NCI-H748 (cell line): Measurements from ENCODE around the gene ZNF426.
"Not testable (repeated sequence)": the region's sequence is repeated elsewhere in the genome, so short reads cannot be mapped to it uniquely, and the experiment has no call there.

ENCODE experiments used
- DNase-seq: peaks from one replicate; lab custom pipeline; 2025; ENCODE audit not compliant: unreplicated experiment; lab: John Stamatoyannopoulos, UW

The ZNF426 gene

DNA sequence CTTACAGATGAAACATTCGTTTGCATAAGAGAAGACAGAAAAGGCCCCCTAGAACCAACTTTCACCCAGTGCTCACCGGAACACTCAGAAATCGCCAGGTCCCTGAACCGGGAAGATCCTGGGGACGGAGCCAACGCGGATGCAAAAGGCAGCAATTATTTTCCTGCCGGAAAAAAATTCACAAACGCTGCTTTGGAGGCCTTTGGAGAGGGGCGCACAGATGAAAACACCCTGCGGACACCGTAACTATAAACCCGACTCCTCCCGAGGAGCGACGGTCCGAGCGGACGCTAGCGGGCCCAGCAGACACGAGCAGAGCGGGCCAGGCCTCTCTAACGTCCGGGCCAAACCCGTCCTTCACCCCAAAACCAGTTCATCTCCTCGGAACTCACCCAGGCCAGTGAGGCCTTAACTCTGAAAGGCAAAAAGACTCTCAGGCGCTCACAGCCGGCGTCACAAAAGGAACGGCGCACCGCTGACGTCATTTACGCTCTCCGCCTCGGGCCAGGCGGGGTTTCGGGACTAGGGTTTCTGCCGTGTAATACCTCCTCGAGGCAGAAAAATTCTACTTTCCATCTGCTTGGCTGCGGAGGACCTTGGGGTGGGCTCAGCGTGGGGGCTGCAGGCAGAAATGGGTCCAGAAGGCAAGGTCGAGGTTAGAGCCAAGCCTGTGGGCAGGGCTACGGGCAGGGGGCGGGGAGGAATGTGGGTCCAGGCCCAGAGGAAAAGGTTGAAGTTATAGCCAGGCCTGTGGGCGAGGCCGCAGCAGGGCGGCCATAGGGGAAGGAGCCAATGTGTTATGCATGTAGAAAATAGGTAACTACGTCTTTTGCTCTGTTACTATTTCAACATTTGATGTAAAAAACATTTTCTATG lies at the start of gene ZNF426:
ZNF426 (minus strand) TSS at position 463 of the 876 bp plus-strand sequence. CDS start 2,413 bp downstream, outside the sequence.
- DNase-seq, result peak; percentile 83

GRCh38 chr19:9586764-9587163 lies 48.3 kb upstream of the ZNF426 start:
- peak; percentile 75 for DNase-seq

- DNase-seq, result peak; percentile 87
Observed at GRCh38 chr19:9584073-9584833, 45.8 kb upstream of the ZNF426 start, which contains the start of gene ZNF121. ZNF121 (minus strand) TSS chr19:9584504; CDS start chr19:9568097, 16,407 bp downstream.

GRCh38 chr19:9582081-9582725 lies 43.8 kb upstream of the ZNF426 start:
- DNase-seq, result not testable (repeated sequence)

DNA sequence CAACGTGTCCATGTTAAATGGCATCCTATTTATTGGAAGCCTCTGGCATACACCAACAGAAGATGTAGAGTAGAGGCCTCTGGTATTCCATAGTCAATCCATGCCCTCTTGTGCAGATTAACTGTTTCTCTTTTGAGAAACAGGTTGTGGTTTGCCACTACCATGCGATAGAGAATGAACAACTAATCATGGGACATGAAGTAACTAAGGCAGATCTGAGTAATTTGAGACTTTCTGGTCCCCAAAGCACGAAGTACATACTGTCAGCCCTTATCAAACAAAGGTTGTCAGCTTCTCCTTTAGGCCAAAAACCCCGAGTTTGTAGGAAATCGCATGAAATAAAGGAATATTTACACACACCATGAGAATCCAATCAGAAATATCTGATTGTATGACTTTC lies 42.3 kb upstream of the ZNF426 start:
- no peak for DNase-seq

GRCh38 chr19:9570255-9570654 lies 31.8 kb upstream of the ZNF426 start:
- no peak for DNase-seq

DNA sequence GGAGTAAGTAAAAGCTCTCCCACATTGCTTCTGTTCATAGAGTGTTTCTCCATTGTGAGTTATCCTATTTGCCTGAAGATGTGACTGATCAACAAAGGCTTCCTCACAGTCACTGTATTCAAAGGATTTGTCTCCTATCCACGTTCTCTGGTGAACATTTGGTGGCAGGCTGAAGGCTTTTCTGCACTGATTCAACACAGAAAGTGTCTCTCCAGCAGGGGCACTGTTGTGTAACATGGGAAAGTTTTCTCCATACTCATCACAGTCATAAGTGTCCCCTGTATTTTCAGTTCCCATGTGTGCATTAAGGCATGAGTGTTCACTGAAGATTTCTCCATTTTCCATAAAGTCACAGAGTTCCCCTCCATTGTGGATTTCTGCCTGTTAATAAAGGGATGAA lies 28.3 kb upstream of the ZNF426 start:
- DNase-seq, result no peak

DNA sequence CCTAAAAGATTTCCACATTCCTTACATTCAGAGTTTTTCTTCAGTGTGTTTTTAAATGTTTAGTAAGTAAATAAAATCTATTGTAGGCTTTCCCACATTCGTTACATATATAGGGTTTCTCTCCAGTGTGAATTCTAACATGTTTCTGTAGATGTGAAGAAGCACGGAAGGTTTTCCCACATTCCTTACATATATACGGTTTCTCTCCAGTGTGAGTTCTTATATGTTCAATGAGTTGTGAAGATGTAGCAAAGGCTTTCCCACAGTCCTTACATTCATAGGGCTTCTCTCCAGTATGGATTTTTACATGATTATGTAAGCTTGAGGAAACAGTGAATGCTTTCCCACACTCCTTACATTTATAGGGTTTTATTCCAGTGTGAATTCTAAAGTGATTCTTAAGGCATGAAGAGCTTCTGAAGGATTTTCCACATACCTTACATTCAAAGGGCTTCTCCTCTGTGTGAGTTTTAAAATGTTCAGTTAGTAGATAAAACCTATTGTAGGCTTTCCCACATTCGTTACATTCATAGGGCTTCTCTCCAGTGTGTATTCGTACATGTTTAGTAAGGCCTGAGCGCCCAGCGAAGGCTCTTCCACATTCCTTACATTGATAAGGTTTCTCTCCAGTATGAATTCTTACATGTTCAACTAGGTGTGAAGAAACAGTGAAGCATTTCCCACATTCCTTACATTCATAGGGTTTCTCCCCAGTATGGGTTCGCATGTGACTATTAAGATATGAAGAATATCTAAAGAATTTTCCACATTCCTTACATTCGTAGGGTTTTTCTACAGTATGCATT lies 27.7 kb upstream of the ZNF426 start:
- peak; percentile 15 for DNase-seq

DNA sequence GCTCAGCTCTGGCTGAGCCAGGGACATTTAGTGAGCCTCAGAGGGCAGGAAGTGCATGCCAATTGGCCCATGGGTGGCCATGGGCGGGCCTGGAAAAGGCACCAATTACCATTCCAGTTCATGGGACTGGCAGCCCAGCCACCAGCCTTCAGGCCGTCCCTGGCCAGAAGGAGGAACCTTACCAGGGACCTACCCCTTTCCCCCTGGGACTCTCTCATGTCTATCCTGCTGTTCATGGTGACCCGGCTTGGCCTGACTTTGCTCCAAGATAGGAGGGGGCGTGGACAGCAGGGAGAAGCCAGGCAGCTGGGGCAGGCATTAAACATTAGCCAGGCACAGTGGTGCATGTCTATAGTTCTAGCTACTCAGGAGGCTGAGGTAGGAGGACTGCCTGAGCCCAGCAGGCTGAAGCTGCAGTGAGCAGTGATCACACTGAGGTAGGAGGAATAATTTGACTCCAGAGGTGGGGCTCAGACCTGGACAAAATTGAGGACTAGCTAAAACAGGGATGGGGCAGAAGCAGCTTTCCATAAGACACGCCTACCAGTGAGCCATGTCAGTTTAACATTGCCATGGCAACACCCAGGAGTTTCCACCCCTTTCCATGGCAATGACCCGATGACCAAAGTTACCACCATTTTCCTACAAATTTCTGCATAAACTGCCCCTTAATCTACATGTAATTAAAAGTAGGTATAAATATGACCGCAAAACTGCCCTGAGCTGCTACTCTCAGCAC lies 14.3 kb upstream of the ZNF426 start:
- DNase-seq, result no peak

DNA sequence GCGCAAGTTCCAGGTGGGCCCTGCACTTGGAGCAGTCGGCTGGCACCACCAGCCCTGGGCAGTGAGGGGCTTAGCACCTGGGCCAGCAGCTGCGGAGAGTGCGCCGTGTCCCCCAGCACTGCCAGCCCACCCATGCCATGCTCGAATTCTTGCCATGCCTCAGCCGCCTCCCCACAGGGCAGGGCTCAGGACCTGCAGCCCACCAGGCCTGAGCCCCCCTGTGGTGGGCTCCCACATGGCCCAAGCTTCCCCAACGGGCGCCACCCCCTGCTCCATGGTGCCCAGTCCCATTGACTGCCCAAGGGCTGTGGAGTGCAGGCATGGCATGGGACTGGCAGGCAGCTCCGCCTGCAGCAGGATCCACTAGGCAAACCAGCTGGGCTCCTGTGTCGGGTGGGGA lies 9.4 kb upstream of the ZNF426 start:
- DNase-seq, result no peak

DNA sequence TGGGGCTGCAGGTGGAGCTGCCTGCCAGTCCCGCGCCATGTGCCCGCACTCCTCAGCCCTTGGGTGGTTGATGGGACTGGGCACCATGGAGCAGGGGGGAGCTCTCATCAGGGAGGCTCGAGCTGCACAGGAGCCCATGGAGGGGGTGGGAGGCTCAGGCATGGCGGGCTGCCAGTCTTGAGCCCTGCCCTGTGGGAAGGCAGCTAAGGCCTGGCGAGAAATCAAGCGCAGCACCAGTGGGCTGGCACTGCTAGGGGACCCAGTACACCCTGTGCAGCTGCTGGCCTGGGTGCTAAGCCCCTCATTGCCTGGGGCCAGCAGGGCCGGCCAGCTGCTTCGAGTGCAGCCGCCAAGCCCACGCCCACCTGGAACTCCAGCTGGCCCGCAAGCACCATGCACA lies 2.8 kb upstream of the ZNF426 start:
- DNase-seq, result not testable (repeated sequence)

DNA sequence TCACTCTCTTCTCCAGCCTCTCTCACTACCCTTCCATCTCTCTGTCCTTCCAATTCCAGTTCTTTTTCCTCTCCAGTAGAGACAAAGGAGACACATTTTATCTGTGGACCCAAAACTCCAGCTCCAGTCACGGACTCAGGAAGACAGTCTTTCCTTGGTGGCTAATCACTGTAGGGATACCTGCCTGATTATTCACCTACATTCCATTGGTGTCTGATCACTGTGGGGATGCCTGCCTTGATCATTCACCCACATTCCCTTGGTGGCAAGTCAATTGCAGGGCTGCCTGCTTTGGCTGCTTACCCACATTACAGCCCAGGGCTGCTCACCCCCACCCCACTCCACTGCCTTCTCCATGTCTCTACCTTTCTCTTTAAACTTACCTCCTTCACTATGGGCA lies 1.5 kb upstream of the ZNF426 start:
- not testable (repeated sequence) for DNase-seq

DNA sequence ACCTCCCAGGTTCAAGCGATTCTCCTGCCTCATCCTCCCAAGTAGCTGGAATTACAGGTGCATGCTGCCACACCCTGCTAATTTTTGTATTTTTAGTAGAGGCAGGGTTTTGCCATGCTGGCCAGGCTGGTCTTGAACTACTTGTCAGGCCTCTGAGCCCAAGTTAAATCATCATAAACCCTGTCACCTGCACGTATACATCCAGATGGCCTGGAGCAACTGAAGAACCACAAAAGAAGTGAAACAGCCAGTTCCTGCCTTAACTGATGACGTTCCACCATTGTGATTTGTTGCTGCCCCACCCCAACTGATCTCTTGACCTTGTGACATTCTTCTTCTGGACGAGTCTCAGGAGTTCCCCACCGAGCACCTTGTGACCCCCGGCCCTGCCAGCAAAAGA lies 756 bp upstream of the ZNF426 start:
- DNase-seq, result not testable (repeated sequence)

GRCh38 chr19:9535934-9536333 lies 2.5 kb downstream of the ZNF426 start:
- DNase-seq, result no peak

DNA sequence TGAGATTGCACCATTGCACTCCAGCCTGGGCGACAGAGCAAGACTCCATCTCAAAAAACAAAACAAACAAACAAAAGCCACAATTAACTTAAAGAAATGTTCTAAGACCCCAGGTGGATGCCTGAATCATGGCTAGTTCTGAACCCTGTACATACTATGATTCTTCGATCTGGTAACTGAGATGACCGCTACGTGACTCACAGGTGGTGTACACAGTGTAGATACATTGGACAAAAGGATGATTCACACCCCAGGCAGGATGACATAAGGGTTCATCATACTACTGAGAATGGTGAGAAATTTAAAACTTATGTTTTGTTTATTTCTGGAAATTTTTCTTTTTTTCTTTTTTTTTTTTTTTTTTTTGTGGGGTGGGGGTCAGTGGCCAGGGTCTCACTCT lies 6.5 kb downstream of the ZNF426 start:
- no peak for DNase-seq

- DNase-seq, result no peak
Observed at GRCh38 chr19:9528757-9529336, 9.6 kb downstream of the ZNF426 start.

- DNase-seq, result no peak
Observed at GRCh38 chr19:9523885-9524474, 14.5 kb downstream of the ZNF426 start.

DNA sequence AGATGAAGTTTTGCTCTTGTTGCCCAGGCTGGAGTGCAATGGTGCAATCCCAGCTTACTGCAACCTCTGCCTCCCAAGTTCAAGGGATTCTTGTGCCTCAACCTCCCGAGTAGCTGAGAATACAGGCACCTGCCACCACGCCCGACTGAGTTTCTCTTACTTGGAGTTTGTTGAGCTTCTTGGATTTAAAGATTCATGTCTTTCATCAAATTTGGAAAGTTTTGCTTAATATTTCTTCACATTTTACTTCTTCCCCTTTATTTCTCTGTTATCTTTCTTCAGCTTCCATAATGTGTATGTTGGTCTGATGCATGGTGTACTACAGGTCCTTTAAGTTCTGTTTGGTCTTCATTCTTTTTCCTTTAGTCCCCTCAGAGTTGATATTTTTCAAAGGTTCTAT lies 31.2 kb downstream of the ZNF426 start:
- DNase-seq, result no peak

DNA sequence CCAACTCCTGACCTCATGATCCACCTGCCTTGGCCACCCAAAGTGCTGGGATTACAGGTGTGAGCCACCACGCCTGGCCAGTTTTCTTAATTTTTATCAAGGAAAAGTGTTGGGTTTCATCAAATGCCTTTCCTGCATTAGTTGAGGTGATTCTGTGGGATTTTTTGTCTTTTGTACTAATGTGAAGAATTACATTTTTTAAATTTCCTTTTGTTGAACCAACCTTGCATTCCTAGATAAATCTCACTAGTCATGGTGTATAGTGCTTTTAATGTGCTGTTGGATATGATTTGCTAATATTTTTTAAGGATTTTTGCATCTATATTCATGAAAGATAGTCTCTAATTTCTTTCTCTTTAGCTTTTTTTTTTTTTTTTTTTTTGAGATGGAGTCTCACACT lies 37.6 kb downstream of the ZNF426 start:
- DNase-seq, result no peak
